Esophagus squamous epithelium (tissue), 5 donors: ENCODE data around the gene FAM216A. TPM values are rescaled to one million over a fixed set of nuclear protein-coding genes. Genes with fewer than 3 reads are reported as not detected.

ENCODE experiments used
- DNase-seq: peaks from one replicate; lab custom pipeline; 2025; lab: John Stamatoyannopoulos, UW
- H3K27ac ChIP-seq, 4 donors: fragments of 200-600 bp; sonication (generic); one replicate each; pipeline ENCODE4 v1.5.1; 2016 to 2019; ENCODE audit warnings: mild to moderate bottlenecking in 1 of 4
- H3K27me3 ChIP-seq, 4 donors: fragments of 200-600 bp; sonication (generic); 1 replicate in 3 of 4; 2 replicates in 1 of 4; pipeline versions ENCODE4 v1.5.1 to v1.6.0; 2017 to 2021; ENCODE audit warnings: antibody characterized with exemption in 1 of 4
- H3K36me3 ChIP-seq, 3 donors: fragments of 200-600 bp; sonication (generic); one replicate each; pipeline ENCODE4 v1.5.1; 2016 to 2019
- H3K4me1 ChIP-seq, 3 donors: fragments of 200-600 bp; sonication (generic); one replicate each; pipeline ENCODE4 v1.5.1; 2017 to 2019
- H3K4me3 ChIP-seq, 4 donors: fragments of 200-600 bp; sonication (generic); 1 replicate in 3 of 4; 2 replicates in 1 of 4; pipeline ENCODE4 v1.5.1; 2016 to 2019; ENCODE audit warnings: mild to moderate bottlenecking in 2 of 4, moderate library complexity in 1 of 4
- H3K9me3 ChIP-seq, 3 donors: fragments of 200-600 bp; sonication (generic); one replicate each; pipeline ENCODE4 v1.5.1; 2016 to 2019
- CTCF ChIP-seq, 6 experiments: fragments of 450-650 bp in 4 of 6; fragments of 200-600 bp in 2 of 6; sonication (generic) in 2 of 6; IDR thresholded peaks; one replicate each; pipeline ENCODE4 v1.5.1; 2016 to 2019; ENCODE audit warnings: antibody characterized with exemption in 6 of 6, mild to moderate bottlenecking in 4 of 6, moderate library complexity in 4 of 6
- POLR2A ChIP-seq, 4 donors: fragments of 450-650 bp; IDR thresholded peaks; one replicate each; pipeline ENCODE4 v1.6.1; 2017; ENCODE audit warnings: antibody characterized with exemption in 4 of 4, mild to moderate bottlenecking in 4 of 4, moderate library complexity in 3 of 4
- WGBS, 2 donors: methylation state at CpG; one replicate each; pipeline ENCODE4 v1.1.5; 2018; 5-methylcytosine and 5-hydroxymethylcytosine counted together
- intact Hi-C: fragments of 100-400 bp; cut with DNase I; formaldehyde crosslinking; loops from one replicate; pipeline ENCODE4 v1.15.0; 2022
- total RNA-seq, 4 donors: library from RNA; depleted of rRNA; stranded (reverse); fragments of >200 nt; gene quantifications; one replicate each; pipeline ENCODE4 v1.1.0, GENCODE V29; 2016
- donor health status: DM: yes; HTN: yes; CAD: no.

FAM216A gene
- total RNA-seq, 4 donors from 2014 or later: 1.9 to 7.1 (median 3.4) TPM; not detected in 1

- TF ChIP-seq POLR2A (IDR thresholded peaks at IDR 0.05) (peak in 3 of 4 donors; percentile 93 to 97 (median 94)), CTCF (IDR thresholded peaks at IDR 0.05) (peak in 1 of 6 experiments; percentile 32)
- intact Hi-C loops: no loop called here
- peaks cover 5 to 44% (median 17%) of the 10 kb centered on the region in 3 donors for H3K4me1 ChIP-seq
- H3K36me3 ChIP-seq: peaks cover 0 to 8% (median 0%) of the 10 kb centered on the region in 3 donors
- peak within 1 kb of the TSS; percentile 75 to 99 (median 89) for H3K4me3 ChIP-seq
- H3K27me3 ChIP-seq: no peaks in the 10 kb centered on the region
- DNase-seq: peak; percentile 97
- peak within 1 kb of the TSS; percentile 94 to 99 (median 96) for H3K27ac ChIP-seq
- 10 to 27% methylated on average over 17 to 39 of the region's 61 CpGs for WGBS, 2 donors
- no peaks in the 10 kb centered on the region for H3K9me3 ChIP-seq
Measured at GRCh38 chr12:110501752-110502738, 33.4 kb downstream of the FAM216A start, which contains the start of the genes RAD9B and VPS29. RAD9B (plus strand) TSS chr12:110502331; CDS start chr12:110502338, 7 bp downstream. VPS29 (minus strand) TSS chr12:110502111; CDS start chr12:110502051, 60 bp downstream.

- Histone ChIP-seq H3K9me3 (no peaks in the 10 kb centered on the region), H3K36me3 (no peaks in the 10 kb centered on the region), H3K4me1 (peaks cover 5 to 33% (median 17%) of the 10 kb centered on the region in 3 donors), H3K4me3 (no peak overlapping the region), H3K27me3 (no peaks in the 10 kb centered on the region), H3K27ac (no peak overlapping the region)
- TF ChIP-seq POLR2A (IDR thresholded peaks at IDR 0.05) (no peak), CTCF (IDR thresholded peaks at IDR 0.05) (no peak)
- DNase-seq: no peak
- intact Hi-C loops: no loop called here
- WGBS, 2 donors: 83 to 89% methylated on average over 1 of the region's 1 CpG
Measured at GRCh38 chr12:110503432-110503831, 34.8 kb downstream of the FAM216A start.

GRCh38 chr12:110505332-110505731 lies 36.7 kb downstream of the FAM216A start:
- WGBS, 2 donors: 71 to 74% methylated on average over 3 of the region's 3 CpGs
- no peak for DNase-seq
- intact Hi-C loops: no loop called here

GRCh38 chr12:110508071-110508586 lies 39.5 kb downstream of the FAM216A start:
- Histone ChIP-seq H3K9me3 (no peaks in the 10 kb centered on the region), H3K27me3 (no peaks in the 10 kb centered on the region), H3K4me1 (peaks cover 0 to 7% (median 0%) of the 10 kb centered on the region in 3 donors), H3K27ac (no peak overlapping the region), H3K36me3 (no peaks in the 10 kb centered on the region), H3K4me3 (no peak overlapping the region)
- no peak for TF ChIP-seq POLR2A (IDR thresholded peaks at IDR 0.05)
- no peak for TF ChIP-seq CTCF (IDR thresholded peaks at IDR 0.05)
- DNase-seq: no peak
- WGBS, 2 donors: 84 to 89% methylated on average over 4 of the region's 4 CpGs
- intact Hi-C loops: no loop called here

More at GRCh38 chr12:110505332-110505731, 36.7 kb downstream of the FAM216A start:
- H3K36me3 ChIP-seq: no peaks in the 10 kb centered on the region
- H3K9me3 ChIP-seq: no peaks in the 10 kb centered on the region
- TF ChIP-seq CTCF (IDR thresholded peaks at IDR 0.05) (no peak), POLR2A (IDR thresholded peaks at IDR 0.05) (no peak)
- no peak overlapping the region for H3K27ac ChIP-seq
- peaks cover 5 to 14% (median 8%) of the 10 kb centered on the region in 3 donors for H3K4me1 ChIP-seq
- no peak overlapping the region for H3K4me3 ChIP-seq
- H3K27me3 ChIP-seq: no peaks in the 10 kb centered on the region
